Measurements from ENCODE around the gene ARID3C.

DNA sequence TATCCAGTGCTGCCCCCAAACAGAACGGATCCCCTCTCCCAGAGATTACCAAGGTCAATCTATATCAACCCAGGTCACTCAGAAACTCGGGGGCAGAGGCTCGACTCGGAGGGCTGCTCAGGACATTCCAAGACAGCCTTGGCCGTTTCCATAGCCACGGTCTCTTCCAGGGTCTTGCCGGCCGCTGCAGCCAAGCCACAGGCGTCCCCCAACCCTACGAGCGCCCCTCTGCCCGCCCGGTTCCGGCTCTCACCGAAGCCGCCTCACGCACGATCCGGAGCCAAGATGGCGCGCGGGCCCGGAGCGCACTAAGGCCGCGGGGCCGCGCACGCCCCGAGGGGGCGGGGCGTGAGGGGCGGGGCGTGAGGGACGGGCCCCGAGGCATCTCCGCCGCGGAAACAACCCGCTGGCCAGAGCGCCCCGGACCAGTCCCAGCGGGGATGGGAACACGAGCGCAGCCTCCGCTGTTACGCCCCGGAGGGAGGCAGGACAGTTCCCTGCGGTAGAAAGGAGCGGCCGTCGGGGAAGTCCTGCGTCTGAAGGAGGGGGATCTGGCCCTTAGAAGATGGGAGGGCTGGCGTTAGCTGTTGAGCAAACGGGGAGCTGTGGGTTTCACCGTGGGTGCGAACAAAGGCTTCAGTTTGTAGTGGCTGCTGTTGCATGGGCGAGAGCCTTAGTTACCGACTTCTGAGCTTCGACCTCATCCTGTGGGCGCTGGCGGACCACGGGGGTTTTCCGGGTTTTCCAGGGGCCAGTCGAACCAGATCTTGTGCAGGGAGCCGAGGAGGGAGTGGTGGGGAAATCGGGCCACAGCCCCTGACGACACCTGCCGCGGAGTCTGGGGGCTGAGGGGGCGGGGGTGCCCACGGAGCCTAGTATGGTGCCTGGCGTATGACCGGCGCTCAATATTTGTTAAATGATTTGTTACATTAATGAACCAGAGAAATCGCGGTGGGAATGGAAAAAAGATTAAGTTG is 16.8 kb downstream of the ARID3C start, which contains the start of gene RPP25L:
- no peak for TF ChIP-seq EZH2 (IDR thresholded peaks at IDR 0.05; ENCODE audit: insufficient read depth, poor library complexity, severe bottlenecking)
- no peak for TF ChIP-seq EZH2phosphoT487 (IDR thresholded peaks at IDR 0.05; ENCODE audit: insufficient read depth, low read depth)
